NCI-H2227 (cell line): ENCODE results near the gene C17orf78.
"Not testable (repeated sequence)": the region's sequence is repeated elsewhere in the genome, so short reads cannot be mapped to it uniquely, and the experiment has no call there.

Experiments used
- DNase-seq: peaks from one replicate; lab custom pipeline; 2025; ENCODE audit not compliant: unreplicated experiment; lab: John Stamatoyannopoulos, UW

The C17orf78 gene

GRCh38 chr17:37375706-37376105, at the start of gene C17orf78:
Gene C17orf78, plus strand, starts transcription at chr17:37375985. Its CDS starts 108 bp downstream, at chr17:37376093.
- DNase-seq: no peak

GRCh38 chr17:37327341-37328090, 48.3 kb upstream of the C17orf78 start:
- DNase-seq: no peak

GRCh38 chr17:37338847-37339246, 36.9 kb upstream of the C17orf78 start:
- no peak for DNase-seq

- DNase-seq: no peak
Measured at GRCh38 chr17:37339321-37339720, 36.5 kb upstream of the C17orf78 start.

- no peak for DNase-seq
Measured at GRCh38 chr17:37340804-37341203, 35.0 kb upstream of the C17orf78 start.

DNA sequence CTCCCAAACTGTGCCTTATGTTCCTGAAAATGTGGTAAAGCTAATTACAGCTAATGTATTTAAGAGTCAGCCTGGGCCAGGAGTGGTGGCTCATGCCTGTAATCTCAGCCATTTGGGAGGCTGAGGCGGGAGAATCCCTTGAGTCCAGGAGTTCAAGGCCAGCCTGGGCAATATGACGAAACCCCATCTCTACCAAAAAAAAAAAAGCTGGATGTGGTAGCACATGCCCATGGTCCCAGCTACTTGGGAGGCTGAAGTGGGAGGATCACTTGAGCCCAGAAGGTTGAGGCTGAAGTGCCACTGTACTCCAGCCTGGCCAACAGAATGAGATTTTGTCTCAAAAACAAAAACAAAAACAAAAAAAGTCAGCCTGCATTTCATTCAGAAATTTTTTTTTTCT, 33.2 kb upstream of the C17orf78 start:
- no peak for DNase-seq

DNA sequence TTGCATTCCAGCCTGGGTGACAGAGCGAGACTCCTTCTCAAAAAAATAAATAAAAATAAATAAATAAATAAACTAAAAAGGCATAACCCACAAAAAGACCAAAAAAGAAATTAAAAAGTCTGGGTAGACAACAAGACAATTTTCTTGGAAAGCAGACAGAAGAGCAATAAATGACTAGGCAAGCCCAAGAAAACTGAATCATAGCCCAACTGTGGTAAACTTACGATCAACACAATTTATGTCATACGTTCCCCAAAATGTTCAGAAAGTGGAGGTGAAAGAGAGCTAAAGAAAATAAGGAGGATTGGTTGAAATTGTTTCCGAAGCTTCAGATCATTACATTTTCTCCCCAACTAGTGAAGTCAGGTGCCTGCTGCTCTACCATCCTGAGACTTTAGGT, 31.3 kb upstream of the C17orf78 start:
- DNase-seq: no peak

DNA sequence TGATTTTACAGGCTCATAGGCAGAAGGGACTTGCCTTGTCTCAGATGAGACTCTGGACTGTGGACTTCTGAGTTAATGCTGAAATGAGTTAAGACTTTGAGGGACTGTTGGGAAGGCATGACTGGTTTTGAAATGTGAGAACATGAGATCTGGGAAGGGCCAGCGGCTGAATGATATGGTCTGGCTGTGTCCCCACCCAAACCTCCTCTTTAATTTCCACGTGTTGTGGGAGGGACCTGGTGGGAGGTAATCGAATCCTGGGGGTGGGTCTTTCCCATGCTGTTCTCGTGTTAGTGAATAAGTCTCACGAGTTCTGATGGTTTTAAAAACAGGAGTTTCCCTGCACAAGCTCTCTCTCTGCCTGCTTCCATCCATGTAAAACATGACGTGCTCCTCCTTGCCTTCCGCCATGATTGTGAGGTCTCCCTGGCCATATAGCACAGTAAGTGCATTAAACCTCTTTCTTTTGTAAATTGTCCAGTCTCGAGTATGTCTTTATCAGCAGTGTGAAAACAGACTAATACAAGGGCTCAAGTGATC, 28.9 kb upstream of the C17orf78 start:
- DNase-seq: not testable (repeated sequence)

GRCh38 chr17:37356796-37357569, 18.8 kb upstream of the C17orf78 start:
- DNase-seq: not testable (repeated sequence)

- peak; percentile 87 for DNase-seq
Measured at GRCh38 chr17:37358098-37358829, 17.5 kb upstream of the C17orf78 start.

GRCh38 chr17:37358830-37359681, 16.7 kb upstream of the C17orf78 start:
- DNase-seq: peak; percentile 91

DNA sequence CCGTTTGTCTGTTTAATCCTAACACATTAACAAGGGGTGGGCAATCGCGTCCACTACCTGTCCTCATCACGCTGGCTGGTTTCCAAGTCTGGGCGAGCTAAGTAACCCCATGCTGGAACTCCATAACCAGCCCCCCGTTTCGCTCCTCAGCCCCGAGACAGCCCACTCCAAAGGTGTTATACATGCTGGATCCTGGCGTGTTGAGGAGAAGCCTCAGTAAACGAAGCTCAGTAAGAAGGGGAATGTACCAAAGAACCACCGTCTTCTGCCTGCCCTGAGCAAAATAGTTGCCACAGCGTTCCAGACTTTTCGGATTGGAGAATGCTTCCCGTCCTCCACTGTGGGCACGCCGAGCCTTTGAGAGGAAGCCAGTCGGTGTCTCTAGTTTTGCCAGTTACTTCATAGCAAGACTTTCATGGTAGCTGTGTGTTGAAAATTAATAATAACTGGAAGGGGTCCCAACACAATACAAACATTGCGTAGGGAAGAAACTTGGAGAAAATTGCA, 16.1 kb upstream of the C17orf78 start:
- peak; percentile 72 for DNase-seq

DNA sequence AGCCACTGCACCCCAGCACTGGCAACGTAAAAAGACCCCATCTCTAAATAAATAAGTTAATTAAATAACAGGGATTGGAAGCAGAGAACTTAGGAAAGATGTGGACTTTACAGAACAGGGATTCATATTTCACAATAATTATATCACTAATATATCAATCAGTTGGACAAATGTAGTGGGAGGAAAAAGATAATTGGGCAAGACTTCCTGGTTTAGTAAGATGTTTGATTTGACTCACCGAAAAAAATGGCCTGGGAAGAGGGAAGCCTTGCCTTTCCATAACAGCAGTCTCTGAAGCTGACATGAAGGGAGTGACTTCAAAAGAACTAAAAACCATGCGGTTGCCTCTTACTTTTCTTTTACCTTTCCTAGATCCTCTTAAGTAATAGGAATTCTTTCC, 15.2 kb upstream of the C17orf78 start:
- no peak for DNase-seq

DNA sequence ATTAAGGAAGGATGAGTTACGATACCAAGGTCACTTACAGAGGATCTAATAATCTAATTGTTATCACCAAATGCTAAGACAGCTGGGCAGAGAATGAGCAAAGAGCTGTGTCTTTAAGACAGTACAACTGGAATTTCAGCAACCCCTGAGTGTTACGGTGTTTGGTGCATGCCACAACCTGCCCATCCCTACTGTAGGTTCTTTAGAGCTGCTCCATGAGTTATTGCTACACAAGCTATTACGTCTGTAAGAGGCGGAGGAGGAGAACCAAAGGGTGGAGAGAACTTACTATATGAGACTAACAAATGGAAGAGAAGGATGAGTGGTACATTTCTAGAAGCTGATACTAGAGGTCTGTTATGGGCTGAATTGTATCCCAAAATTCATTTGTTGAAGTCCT, 14.2 kb upstream of the C17orf78 start:
- DNase-seq: no peak

DNA sequence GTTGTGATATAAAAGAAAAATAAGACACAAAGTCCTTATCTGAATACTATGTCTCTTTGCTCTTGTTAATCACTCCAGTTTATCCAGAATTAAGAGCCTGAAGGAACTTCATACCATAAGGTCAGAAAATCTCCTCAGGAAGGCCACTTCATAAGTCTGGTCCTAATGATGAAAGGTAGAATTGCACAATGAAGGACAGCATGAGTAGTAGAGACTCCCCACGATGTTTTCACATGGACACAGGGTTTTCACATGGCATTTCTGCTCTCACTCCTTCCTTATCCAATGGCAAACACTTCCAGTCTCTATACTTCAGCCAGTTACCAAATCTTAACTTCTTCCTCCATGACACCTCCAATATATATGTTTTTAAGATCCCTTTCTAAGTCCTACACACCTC, 10.2 kb upstream of the C17orf78 start:
- no peak for DNase-seq

DNA sequence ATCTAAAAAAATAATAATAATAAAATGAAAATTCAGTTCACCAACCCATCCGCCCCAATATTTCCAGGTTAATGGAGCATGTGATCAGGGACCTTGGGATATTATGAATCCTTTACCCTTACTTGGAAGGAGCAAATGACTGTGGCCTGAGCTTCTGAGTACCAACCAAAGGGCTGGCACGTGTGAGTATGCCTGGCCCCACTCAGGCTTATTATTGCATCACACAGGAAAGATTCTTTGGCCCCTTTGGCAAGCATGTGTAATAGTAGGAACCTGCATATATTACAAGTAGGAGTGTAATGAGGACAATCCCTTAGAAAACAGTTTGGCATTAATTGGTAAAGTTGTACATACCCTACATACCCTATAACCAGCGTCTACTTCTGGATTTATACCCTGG, 7.2 kb upstream of the C17orf78 start:
- no peak for DNase-seq

- DNase-seq: peak; percentile 86
Measured at GRCh38 chr17:37373530-37374159, 2.1 kb upstream of the C17orf78 start.

DNA sequence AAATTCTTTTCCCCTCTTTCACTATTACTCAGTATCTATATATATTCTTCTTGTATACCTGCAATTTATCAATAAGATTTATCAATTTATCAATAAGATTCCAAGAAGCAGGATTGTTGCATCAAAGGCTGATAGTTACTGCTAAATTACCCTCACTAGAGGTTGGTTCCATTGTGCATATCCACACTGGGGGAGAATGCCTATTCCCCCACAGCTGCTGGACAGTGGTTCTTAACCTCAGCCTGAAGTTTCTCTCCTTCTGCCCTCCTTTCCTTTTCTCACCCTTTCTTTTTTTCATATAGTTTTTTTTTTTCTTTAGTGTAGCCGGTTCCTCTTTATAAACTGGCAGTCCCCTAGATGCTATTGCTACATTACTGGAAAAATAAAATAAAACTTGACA, 6.3 kb downstream of the C17orf78 start:
- DNase-seq: no peak

DNA sequence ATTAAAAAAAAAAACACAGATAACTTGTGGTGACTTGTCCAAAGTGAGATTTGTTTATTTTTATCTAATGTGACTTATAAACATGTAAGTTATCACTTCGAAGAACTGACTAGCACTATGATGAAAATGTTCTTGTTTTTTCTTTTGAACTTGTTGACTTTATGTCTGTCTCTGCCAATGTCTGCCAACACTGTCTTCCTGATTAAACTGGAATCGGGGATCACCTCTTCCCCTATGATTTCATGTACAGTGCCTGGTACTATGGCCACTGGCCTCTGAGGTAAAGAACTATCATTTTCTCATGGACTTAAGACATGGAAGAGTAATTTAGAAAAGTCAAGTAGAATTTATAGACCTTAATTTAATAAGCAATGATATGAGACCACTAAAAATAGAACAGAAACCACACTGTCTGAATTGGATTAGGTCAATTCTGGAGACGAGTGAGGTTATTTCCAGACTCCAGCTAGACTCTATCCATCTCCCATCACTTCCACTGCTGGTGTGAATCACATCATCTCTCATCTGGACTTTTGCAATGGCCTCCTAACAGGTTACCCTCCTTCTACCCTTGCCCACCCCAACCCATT, 8.9 kb downstream of the C17orf78 start:
- DNase-seq: no peak
